ENCODE results near the gene RASSF6. TPM values are rescaled to one million over a fixed set of nuclear protein-coding genes. Genes with fewer than 3 reads are reported as not detected.

The RASSF6 gene
- total RNA-seq, 1 experiment from 2014 or later = 0.15 TPM

DNA sequence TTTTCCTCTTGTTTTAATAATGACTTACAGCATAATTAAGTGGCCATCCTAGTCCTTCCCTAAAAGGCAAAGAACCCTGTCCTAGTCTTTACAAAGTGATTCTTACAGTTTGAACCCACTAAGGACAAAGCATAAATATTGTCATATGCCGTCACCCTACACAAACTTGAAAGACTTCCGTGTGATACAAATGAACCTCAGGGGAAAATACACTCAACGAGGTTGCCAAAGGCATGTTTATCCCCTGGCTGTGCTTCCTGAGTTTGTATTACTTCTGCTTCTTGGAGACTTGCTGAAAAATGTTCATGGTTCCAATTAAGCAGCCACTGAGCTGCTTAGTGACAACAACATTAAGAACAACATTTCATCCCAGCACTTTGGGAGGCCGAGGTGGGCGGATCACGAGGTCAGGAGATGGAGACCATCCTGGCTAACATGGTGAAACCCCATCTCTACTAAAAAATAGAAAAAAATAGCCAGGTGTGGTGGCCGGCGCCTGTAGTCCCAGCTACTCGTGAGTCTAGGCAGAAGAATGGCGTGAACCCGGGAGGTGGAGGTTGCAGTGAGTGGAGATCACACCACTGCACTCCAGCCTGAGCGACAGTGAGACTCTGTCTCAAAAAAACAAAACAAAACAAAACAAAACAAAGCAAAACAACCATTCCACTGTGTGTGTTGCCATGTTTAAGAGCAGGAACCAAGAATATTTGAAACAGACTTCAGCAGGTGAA, 16.2 kb downstream of the RASSF6 start:
- no peak for ATAC-seq
- Mint-ChIP-seq H3K4me3 (no peak overlapping the region), H3K4me1 (peaks cover 22% of the 10 kb centered on the region), H3K9me3 (no peaks in the 10 kb centered on the region), H3K36me3 (no peaks in the 10 kb centered on the region), H3K27ac (no peak overlapping the region), H3K27me3 (ENCODE audit: low read depth) (no peaks in the 10 kb centered on the region)
- POLR2A ChIA-PET = no interaction called here
- CTCF ChIA-PET = no interaction called here
- DNase-seq (ENCODE audit: low spot score) = no peak
- no peak for TF ChIP-seq AR (CRISPR knock-in tag; IDR thresholded peaks at IDR 0.05)

GRCh38 chr4:73603271-73603710, 16.9 kb downstream of the RASSF6 start:
- Mint-ChIP-seq H3K9me3 (no peaks in the 10 kb centered on the region), H3K4me3 (no peak overlapping the region), H3K36me3 (no peaks in the 10 kb centered on the region), H3K4me1 (peaks cover 27% of the 10 kb centered on the region), H3K27me3 (ENCODE audit: low read depth) (no peaks in the 10 kb centered on the region), H3K27ac (no peak overlapping the region)
- TF ChIP-seq CREM (CRISPR knock-in tag; IDR thresholded peaks at IDR 0.05) (no peak), GRHL2 (CRISPR knock-in tag; IDR thresholded peaks at IDR 0.05; ENCODE audit: insufficient replicate concordance, severe bottlenecking) (no peak), E2F5 (CRISPR knock-in tag; IDR thresholded peaks at IDR 0.05) (no peak), FOXP1 (CRISPR knock-in tag; IDR thresholded peaks at IDR 0.05; ENCODE audit: borderline replicate concordance) (no peak), TP53 (CRISPR knock-in tag; IDR thresholded peaks at IDR 0.05) (no peak)
- TF ChIP-seq, protein P1, sequence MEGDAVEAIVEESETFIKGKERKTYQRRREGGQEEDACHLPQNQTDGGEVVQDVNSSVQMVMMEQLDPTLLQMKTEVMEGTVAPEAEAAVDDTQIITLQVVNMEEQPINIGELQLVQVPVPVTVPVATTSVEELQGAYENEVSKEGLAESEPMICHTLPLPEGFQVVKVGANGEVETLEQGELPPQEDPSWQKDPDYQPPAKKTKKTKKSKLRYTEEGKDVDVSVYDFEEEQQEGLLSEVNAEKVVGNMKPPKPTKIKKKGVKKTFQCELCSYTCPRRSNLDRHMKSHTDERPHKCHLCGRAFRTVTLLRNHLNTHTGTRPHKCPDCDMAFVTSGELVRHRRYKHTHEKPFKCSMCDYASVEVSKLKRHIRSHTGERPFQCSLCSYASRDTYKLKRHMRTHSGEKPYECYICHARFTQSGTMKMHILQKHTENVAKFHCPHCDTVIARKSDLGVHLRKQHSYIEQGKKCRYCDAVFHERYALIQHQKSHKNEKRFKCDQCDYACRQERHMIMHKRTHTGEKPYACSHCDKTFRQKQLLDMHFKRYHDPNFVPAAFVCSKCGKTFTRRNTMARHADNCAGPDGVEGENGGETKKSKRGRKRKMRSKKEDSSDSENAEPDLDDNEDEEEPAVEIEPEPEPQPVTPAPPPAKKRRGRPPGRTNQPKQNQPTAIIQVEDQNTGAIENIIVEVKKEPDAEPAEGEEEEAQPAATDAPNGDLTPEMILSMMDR (IDR thresholded peaks at IDR 0.05) = no peak
- TF ChIP-seq, protein P2, sequence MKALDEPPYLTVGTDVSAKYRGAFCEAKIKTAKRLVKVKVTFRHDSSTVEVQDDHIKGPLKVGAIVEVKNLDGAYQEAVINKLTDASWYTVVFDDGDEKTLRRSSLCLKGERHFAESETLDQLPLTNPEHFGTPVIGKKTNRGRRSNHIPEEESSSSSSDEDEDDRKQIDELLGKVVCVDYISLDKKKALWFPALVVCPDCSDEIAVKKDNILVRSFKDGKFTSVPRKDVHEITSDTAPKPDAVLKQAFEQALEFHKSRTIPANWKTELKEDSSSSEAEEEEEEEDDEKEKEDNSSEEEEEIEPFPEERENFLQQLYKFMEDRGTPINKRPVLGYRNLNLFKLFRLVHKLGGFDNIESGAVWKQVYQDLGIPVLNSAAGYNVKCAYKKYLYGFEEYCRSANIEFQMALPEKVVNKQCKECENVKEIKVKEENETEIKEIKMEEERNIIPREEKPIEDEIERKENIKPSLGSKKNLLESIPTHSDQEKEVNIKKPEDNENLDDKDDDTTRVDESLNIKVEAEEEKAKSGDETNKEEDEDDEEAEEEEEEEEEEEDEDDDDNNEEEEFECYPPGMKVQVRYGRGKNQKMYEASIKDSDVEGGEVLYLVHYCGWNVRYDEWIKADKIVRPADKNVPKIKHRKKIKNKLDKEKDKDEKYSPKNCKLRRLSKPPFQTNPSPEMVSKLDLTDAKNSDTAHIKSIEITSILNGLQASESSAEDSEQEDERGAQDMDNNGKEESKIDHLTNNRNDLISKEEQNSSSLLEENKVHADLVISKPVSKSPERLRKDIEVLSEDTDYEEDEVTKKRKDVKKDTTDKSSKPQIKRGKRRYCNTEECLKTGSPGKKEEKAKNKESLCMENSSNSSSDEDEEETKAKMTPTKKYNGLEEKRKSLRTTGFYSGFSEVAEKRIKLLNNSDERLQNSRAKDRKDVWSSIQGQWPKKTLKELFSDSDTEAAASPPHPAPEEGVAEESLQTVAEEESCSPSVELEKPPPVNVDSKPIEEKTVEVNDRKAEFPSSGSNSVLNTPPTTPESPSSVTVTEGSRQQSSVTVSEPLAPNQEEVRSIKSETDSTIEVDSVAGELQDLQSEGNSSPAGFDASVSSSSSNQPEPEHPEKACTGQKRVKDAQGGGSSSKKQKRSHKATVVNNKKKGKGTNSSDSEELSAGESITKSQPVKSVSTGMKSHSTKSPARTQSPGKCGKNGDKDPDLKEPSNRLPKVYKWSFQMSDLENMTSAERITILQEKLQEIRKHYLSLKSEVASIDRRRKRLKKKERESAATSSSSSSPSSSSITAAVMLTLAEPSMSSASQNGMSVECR (CRISPR knock-in tag; IDR thresholded peaks at IDR 0.05; ENCODE audit: borderline replicate concordance) = no peak
- DNase-seq (ENCODE audit: low spot score) = no peak
- POLR2A ChIA-PET = no interaction called here
- no peak for ATAC-seq
- CTCF ChIA-PET = no interaction called here

DNA sequence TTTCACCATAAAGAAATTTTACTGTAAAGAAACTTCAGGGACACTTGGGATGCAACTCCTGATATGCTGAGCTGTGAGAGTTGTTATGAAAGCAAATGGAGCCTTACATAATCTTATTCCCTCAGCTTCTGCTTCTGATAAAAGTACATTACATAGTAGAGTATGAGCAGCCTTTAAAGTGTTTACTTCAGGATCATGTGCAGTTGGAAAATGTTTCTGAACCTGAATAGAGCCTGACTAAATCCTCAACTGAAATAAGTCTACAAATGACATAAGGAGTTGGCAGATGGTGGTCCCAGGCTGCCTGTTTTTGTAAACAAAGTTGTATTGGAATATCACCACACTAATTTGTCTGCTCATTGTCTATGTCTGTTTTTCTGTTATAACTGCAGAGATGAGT, 19.3 kb downstream of the RASSF6 start:
- no peak overlapping the region for H3K27ac Mint-ChIP-seq
- DNase-seq (ENCODE audit: low spot score) (no peak), ATAC-seq (no peak)
- H3K4me1 Mint-ChIP-seq = peaks cover 22% of the 10 kb centered on the region
- ChIA-PET CTCF (no interaction called here), POLR2A (no interaction called here)
- TF ChIP-seq, protein P3, sequence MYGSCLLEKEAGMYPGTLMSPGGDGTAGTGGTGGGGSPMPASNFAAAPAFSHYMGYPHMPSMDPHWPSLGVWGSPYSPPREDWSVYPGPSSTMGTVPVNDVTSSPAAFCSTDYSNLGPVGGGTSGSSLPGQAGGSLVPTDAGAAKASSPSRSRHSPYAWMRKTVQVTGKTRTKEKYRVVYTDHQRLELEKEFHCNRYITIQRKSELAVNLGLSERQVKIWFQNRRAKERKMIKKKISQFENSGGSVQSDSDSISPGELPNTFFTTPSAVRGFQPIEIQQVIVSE (CRISPR knock-in tag; IDR thresholded peaks at IDR 0.05; ENCODE audit: borderline replicate concordance) = no peak
- no peak for TF ChIP-seq TEAD1 (CRISPR knock-in tag; IDR thresholded peaks at IDR 0.05)
- TF ChIP-seq TP53 (CRISPR knock-in tag; IDR thresholded peaks at IDR 0.05) = no peak
- TF ChIP-seq, protein P4, sequence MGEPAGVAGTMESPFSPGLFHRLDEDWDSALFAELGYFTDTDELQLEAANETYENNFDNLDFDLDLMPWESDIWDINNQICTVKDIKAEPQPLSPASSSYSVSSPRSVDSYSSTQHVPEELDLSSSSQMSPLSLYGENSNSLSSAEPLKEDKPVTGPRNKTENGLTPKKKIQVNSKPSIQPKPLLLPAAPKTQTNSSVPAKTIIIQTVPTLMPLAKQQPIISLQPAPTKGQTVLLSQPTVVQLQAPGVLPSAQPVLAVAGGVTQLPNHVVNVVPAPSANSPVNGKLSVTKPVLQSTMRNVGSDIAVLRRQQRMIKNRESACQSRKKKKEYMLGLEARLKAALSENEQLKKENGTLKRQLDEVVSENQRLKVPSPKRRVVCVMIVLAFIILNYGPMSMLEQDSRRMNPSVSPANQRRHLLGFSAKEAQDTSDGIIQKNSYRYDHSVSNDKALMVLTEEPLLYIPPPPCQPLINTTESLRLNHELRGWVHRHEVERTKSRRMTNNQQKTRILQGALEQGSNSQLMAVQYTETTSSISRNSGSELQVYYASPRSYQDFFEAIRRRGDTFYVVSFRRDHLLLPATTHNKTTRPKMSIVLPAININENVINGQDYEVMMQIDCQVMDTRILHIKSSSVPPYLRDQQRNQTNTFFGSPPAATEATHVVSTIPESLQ (CRISPR knock-in tag; IDR thresholded peaks at IDR 0.05) = no peak
- TF ChIP-seq ZNF219 (CRISPR knock-in tag; IDR thresholded peaks at IDR 0.05; ENCODE audit: borderline replicate concordance) = no peak
- TF ChIP-seq FOXP4 (CRISPR knock-in tag; IDR thresholded peaks at IDR 0.05) = no peak
- no peaks in the 10 kb centered on the region for H3K36me3 Mint-ChIP-seq
- H3K4me3 Mint-ChIP-seq = no peak overlapping the region
- no peaks in the 10 kb centered on the region for H3K27me3 Mint-ChIP-seq (ENCODE audit: low read depth)
- H3K9me3 Mint-ChIP-seq = peaks cover 9% of the 10 kb centered on the region

Measured in WTC11 (cell line).